ENCODE measurements around the gene IRAK1.

IRAK1 gene

GRCh38 chrX:154019633-154020528 is at the start of gene IRAK1:
Gene IRAK1, minus strand, starts transcription at chrX:154019902. Its CDS starts 90 bp downstream, at chrX:154019812.
- Histone ChIP-seq H3K27ac (peak within 1 kb of the TSS; percentile 91), H3K27me3 (replicated peaks) (no peaks in the 10 kb centered on the region), H3K4me3 (ENCODE audit: low read depth, low read length) (peak within 1 kb of the TSS; percentile 60), H3K36me3 (replicated peaks) (peaks cover 5% of the 10 kb centered on the region)
- in situ Hi-C loops (cut with HindIII; ENCODE audit: low pct_ligation_motif_present, low sequenced_read_pairs): no loop called here
- TF ChIP-seq CTCF (IDR thresholded peaks at IDR 0.05; ENCODE audit: low read depth, low read length, missing control alignments): no peak
- DNase-seq: no peak

GRCh38 chrX:154068560-154068959 is 48.9 kb upstream of the IRAK1 start:
- no peaks in the 10 kb centered on the region for H3K36me3 ChIP-seq (replicated peaks)
- in situ Hi-C loops (cut with HindIII; ENCODE audit: low pct_ligation_motif_present, low sequenced_read_pairs): no loop called here
- H3K27me3 ChIP-seq (replicated peaks): no peaks in the 10 kb centered on the region
- no peak for DNase-seq
- no peak overlapping the region for H3K27ac ChIP-seq
- no peak overlapping the region for H3K4me3 ChIP-seq (ENCODE audit: low read depth, low read length)
- no peak for TF ChIP-seq CTCF (IDR thresholded peaks at IDR 0.05; ENCODE audit: low read depth, low read length, missing control alignments)

GRCh38 chrX:154064637-154065435 is 45.1 kb upstream of the IRAK1 start:
- TF ChIP-seq CTCF (IDR thresholded peaks at IDR 0.05; ENCODE audit: low read depth, low read length, missing control alignments): no peak
- no peaks in the 10 kb centered on the region for H3K36me3 ChIP-seq (replicated peaks)
- in situ Hi-C loops (cut with HindIII; ENCODE audit: low pct_ligation_motif_present, low sequenced_read_pairs): no loop called here
- H3K4me3 ChIP-seq (ENCODE audit: low read depth, low read length): no peak overlapping the region
- H3K27ac ChIP-seq: no peak overlapping the region
- no peaks in the 10 kb centered on the region for H3K27me3 ChIP-seq (replicated peaks)
- DNase-seq: no peak

- in situ Hi-C loops (cut with HindIII; ENCODE audit: low pct_ligation_motif_present, low sequenced_read_pairs): no loop called here
These were observed 43.5 kb upstream of the IRAK1 start for GRCh38 chrX:154063234-154063633.

GRCh38 chrX:154061801-154062200 is 42.1 kb upstream of the IRAK1 start:
- in situ Hi-C loops (cut with HindIII; ENCODE audit: low pct_ligation_motif_present, low sequenced_read_pairs): no loop called here
- no peaks in the 10 kb centered on the region for H3K36me3 ChIP-seq (replicated peaks)
- no peak for TF ChIP-seq CTCF (IDR thresholded peaks at IDR 0.05; ENCODE audit: low read depth, low read length, missing control alignments)
- no peaks in the 10 kb centered on the region for H3K27me3 ChIP-seq (replicated peaks)
- no peak overlapping the region for H3K27ac ChIP-seq
- no peak for DNase-seq
- H3K4me3 ChIP-seq (ENCODE audit: low read depth, low read length): no peak overlapping the region

More at GRCh38 chrX:154063234-154063633, 43.5 kb upstream of the IRAK1 start:
- Histone ChIP-seq H3K36me3 (replicated peaks) (no peaks in the 10 kb centered on the region), H3K27me3 (replicated peaks) (no peaks in the 10 kb centered on the region), H3K27ac (no peak overlapping the region), H3K4me3 (ENCODE audit: low read depth, low read length) (no peak overlapping the region)
- DNase-seq: no peak
- no peak for TF ChIP-seq CTCF (IDR thresholded peaks at IDR 0.05; ENCODE audit: low read depth, low read length, missing control alignments)
